Astrocyte (in vitro differentiated cells and primary cell): ENCODE results near the gene ACSM6. TPM values are rescaled to one million over a fixed set of nuclear protein-coding genes. Genes with fewer than 3 reads are reported as not detected.

Experiments
- DNase-seq: peaks from one replicate; pipeline ENCODE4 v3.0.0-alpha.2; 2010; ENCODE audit warnings: low read depth
- FAIRE-seq: peaks from 2 replicates; lab custom pipeline; 2011; peaks lifted over from hg19 to GRCh38; lab: Jason Lieb, UNC
- H2AFZ ChIP-seq: 2 replicates; pipeline ENCODE4 v1.6.0; 2012; ENCODE audit warnings: low read depth, low read length, inconsistent platforms
- H3K27ac ChIP-seq: 2 replicates; pipeline ENCODE4 v1.5.1; 2011; ENCODE audit warnings: low read depth, low read length, inconsistent platforms
- H3K27me3 ChIP-seq: 2 replicates; pipeline ENCODE4 v1.6.0; 2011; ENCODE audit warnings: low read length, inconsistent platforms; ENCODE audit not compliant: insufficient read depth
- H3K36me3 ChIP-seq: 2 replicates; pipeline ENCODE4 v1.5.1; 2011; ENCODE audit warnings: low read length, inconsistent platforms; ENCODE audit not compliant: insufficient read depth
- H3K4me1 ChIP-seq: 2 replicates; pipeline ENCODE4 v1.5.1; 2011; ENCODE audit warnings: low read length, inconsistent platforms; ENCODE audit not compliant: insufficient read depth
- H3K4me2 ChIP-seq: 2 replicates; pipeline ENCODE4 v1.6.0; 2012; ENCODE audit warnings: low read length, inconsistent platforms
- H3K4me3 ChIP-seq: 2 replicates; pipeline ENCODE4 v1.5.1; 2011; ENCODE audit warnings: low read depth, mild to moderate bottlenecking, low read length, inconsistent platforms; ENCODE audit not compliant: insufficient read depth
- H3K79me2 ChIP-seq: 2 replicates; pipeline ENCODE4 v1.6.0; 2012; ENCODE audit warnings: mild to moderate bottlenecking, low read length, inconsistent platforms; ENCODE audit not compliant: insufficient read depth
- H3K9ac ChIP-seq: 2 replicates; pipeline ENCODE4 v1.6.0; 2012; ENCODE audit warnings: mild to moderate bottlenecking, low read length, inconsistent platforms
- H3K9me3 ChIP-seq: 2 replicates; pipeline ENCODE4 v1.5.1; 2012; ENCODE audit warnings: low read depth, mild to moderate bottlenecking, low read length, inconsistent platforms; ENCODE audit not compliant: insufficient read depth
- H4K20me1 ChIP-seq: 2 replicates; pipeline ENCODE4 v1.6.0; 2012; ENCODE audit warnings: low read length, inconsistent platforms; ENCODE audit not compliant: insufficient read depth
- H3K27ac Mint-ChIP-seq: one replicate; pipeline ENCODE4 v1.8.0; 2021; ENCODE audit warnings: mild to moderate bottlenecking, mixed read lengths; ENCODE audit not compliant: unreplicated experiment
- H3K27me3 Mint-ChIP-seq: one replicate; pipeline ENCODE4 v1.8.0; 2021; ENCODE audit warnings: low read depth, mixed read lengths; ENCODE audit not compliant: unreplicated experiment
- H3K36me3 Mint-ChIP-seq: one replicate; pipeline ENCODE4 v1.8.0; 2021; ENCODE audit warnings: low read depth, mixed read lengths; ENCODE audit not compliant: unreplicated experiment
- H3K4me1 Mint-ChIP-seq: one replicate; pipeline ENCODE4 v1.8.0; 2021; ENCODE audit warnings: low read depth, mixed read lengths; ENCODE audit not compliant: unreplicated experiment
- H3K4me3 Mint-ChIP-seq: one replicate; pipeline ENCODE4 v1.8.0; 2021; ENCODE audit warnings: mild to moderate bottlenecking, moderate library complexity, mixed read lengths; ENCODE audit not compliant: unreplicated experiment
- H3K9me3 Mint-ChIP-seq: one replicate; pipeline ENCODE4 v1.8.0; 2021; ENCODE audit warnings: mild to moderate bottlenecking, mixed read lengths; ENCODE audit not compliant: unreplicated experiment
- EZH2 ChIP-seq: IDR thresholded peaks from 2 replicates; pipeline ENCODE4 v1.6.1; 2012; ENCODE audit warnings: mild to moderate bottlenecking, low read length, inconsistent platforms; ENCODE audit not compliant: insufficient read depth
- total RNA-seq: library from RNA; stranded (reverse); gene quantifications from 2 replicates; pipeline ENCODE4 v1.2.1, GENCODE V29; 2021
- TF ChIP-seq, protein P1 (sequence below): IDR thresholded peaks from 2 replicates; pipeline ENCODE4 v1.5.1; 2011; ENCODE audit warnings: low read depth, mild to moderate bottlenecking, inconsistent platforms, low read length, moderate library complexity; ENCODE audit not compliant: insufficient read depth

ACSM6 gene
- total RNA-seq, 1 donor from 2014 or later = not detected

GRCh38 chr10:95247200-95247880, 53.3 kb downstream of the ACSM6 start:
- Histone ChIP-seq H3K27ac (peak overlapping the region; percentile 87), H3K27me3 (no peaks in the 10 kb centered on the region), H2AFZ (no peak overlapping the region), H3K9ac (peak overlapping the region; percentile 74), H3K9me3 (no peaks in the 10 kb centered on the region), H3K4me2 (peak overlapping the region; percentile 74), H3K79me2 (peaks cover 3% of the 10 kb centered on the region), H3K4me1 (peaks cover 18% of the 10 kb centered on the region), H4K20me1 (peaks cover 12% of the 10 kb centered on the region), H3K4me3 (no peak overlapping the region), H3K36me3 (peaks cover 14% of the 10 kb centered on the region)
- H3K27ac Mint-ChIP-seq = peak overlapping the region; percentile 100
- H3K4me1 Mint-ChIP-seq = peaks cover 46% of the 10 kb centered on the region
- H3K36me3 Mint-ChIP-seq = peaks cover 19% of the 10 kb centered on the region
- TF ChIP-seq, protein P1, sequence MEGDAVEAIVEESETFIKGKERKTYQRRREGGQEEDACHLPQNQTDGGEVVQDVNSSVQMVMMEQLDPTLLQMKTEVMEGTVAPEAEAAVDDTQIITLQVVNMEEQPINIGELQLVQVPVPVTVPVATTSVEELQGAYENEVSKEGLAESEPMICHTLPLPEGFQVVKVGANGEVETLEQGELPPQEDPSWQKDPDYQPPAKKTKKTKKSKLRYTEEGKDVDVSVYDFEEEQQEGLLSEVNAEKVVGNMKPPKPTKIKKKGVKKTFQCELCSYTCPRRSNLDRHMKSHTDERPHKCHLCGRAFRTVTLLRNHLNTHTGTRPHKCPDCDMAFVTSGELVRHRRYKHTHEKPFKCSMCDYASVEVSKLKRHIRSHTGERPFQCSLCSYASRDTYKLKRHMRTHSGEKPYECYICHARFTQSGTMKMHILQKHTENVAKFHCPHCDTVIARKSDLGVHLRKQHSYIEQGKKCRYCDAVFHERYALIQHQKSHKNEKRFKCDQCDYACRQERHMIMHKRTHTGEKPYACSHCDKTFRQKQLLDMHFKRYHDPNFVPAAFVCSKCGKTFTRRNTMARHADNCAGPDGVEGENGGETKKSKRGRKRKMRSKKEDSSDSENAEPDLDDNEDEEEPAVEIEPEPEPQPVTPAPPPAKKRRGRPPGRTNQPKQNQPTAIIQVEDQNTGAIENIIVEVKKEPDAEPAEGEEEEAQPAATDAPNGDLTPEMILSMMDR = no peak
- TF ChIP-seq EZH2 = no peak
- no peaks in the 10 kb centered on the region for H3K27me3 Mint-ChIP-seq
- DNase-seq (peak; percentile 92), FAIRE-seq (no peak)
- H3K9me3 Mint-ChIP-seq = no peaks in the 10 kb centered on the region
- peak overlapping the region; percentile 76 for H3K4me3 Mint-ChIP-seq

DNA sequence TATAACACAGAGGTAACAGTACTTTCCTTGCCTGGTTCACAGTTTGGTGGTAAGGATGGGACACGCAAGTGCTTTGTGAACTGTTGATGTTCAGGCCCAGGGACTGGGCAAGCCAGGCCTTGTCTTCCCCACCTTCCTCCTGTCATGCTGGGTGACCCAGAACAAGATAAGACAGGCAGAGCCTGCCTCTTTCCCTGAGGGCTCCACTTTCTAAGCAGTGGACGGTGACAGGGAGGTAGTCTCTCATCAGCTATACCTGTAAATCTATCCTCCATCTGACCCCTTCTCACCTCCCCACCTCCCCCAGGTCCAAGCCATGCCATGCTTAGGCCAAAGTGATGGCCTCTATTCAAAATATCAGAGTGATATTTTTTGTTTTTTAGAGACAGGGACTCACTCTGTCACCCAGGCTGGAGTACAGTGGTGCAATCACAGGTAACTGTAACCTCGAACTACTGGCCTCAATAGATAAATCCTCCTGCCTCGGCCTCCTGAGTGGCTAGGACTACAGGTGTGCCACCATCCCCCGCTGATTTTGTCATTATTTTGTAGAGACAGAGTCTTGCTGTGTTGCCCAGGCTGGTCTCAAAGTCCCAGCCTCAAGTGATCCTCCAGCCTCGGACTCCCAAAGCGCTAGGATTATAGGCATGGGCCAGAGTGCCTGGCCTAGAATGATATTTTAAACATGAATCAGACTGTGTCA, 54.0 kb downstream of the ACSM6 start:
- TF ChIP-seq, protein P1 = no peak
- TF ChIP-seq EZH2 = no peak
- Histone ChIP-seq H3K27me3 (no peaks in the 10 kb centered on the region), H3K9me3 (no peaks in the 10 kb centered on the region), H3K4me1 (peaks cover 18% of the 10 kb centered on the region), H2AFZ (no peak overlapping the region), H3K36me3 (peaks cover 14% of the 10 kb centered on the region), H3K4me2 (peak overlapping the region; percentile 74), H3K79me2 (peaks cover 3% of the 10 kb centered on the region), H4K20me1 (peaks cover 7% of the 10 kb centered on the region), H3K4me3 (no peak overlapping the region), H3K9ac (peak overlapping the region; percentile 57), H3K27ac (peak overlapping the region; percentile 87)
- Mint-ChIP-seq H3K4me1 (peaks cover 53% of the 10 kb centered on the region), H3K27me3 (no peaks in the 10 kb centered on the region), H3K36me3 (peaks cover 19% of the 10 kb centered on the region), H3K4me3 (no peak overlapping the region), H3K27ac (peak overlapping the region; percentile 100), H3K9me3 (no peaks in the 10 kb centered on the region)
- no peak for FAIRE-seq
- DNase-seq = no peak
